ENCODE data around the gene MAGI2. TPM values are rescaled to one million over a fixed set of nuclear protein-coding genes. Genes with fewer than 3 reads are reported as not detected.

The MAGI2 gene
- total and polyA plus RNA-seq, 4 donors = 0.37 to 4.1 (median 1.4) TPM

DNA sequence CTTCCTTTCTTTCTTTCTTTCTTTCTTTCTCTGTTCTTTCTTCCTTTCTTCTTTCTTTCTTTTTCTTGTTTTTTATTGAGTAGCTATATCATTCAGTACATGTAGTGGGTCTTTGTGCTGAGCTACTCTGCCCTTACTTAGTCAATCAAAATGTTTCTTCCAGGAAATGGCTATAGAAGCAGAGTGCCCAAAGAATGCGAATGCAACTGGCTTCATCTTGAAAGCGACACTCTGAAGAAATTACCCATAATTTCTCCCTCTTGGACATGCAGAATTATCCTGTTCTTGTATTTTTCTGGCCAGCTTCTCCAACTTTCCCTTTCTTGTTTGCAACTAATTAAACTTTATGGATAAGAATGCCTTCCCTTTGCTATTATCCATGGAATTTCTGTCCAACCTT lies 441.5 kb downstream of the MAGI2 start:
- no peak overlapping the region for H3K27ac ChIP-seq (ENCODE audit: low read depth in 1 of 2, low read length in 2 of 2)
- no peak for DNase-seq (ENCODE audit: low spot score)
- no peak overlapping the region for H3K4me3 ChIP-seq (ENCODE audit: low read depth in 1 of 3, low read length in 3 of 3)
- no peaks in the 10 kb centered on the region for H3K36me3 ChIP-seq (ENCODE audit: control insufficient read depth in 4 of 4, insufficient read depth in 3 of 4, low read depth in 1 of 4, low read length in 3 of 4)
- WGBS = 87% methylated on average over 2 of the region's 2 CpGs
- no peaks in the 10 kb centered on the region for H3K27me3 ChIP-seq (ENCODE audit: control insufficient read depth in 4 of 4, insufficient read depth in 4 of 4, low read length in 3 of 4)
- TF ChIP-seq FOXA2 (IDR thresholded peaks at IDR 0.05) (no peak), SP1 (IDR thresholded peaks at IDR 0.05) (no peak), RXRA (IDR thresholded peaks at IDR 0.05) (no peak), HNF4A (conservative IDR thresholded peaks at IDR 0.05) (no peak), GABPA (IDR thresholded peaks at IDR 0.05 in 1 of 2, conservative IDR thresholded peaks at IDR 0.05 in 1 of 2) (no peak), TAF1 (conservative IDR thresholded peaks at IDR 0.05) (no peak), EGR1 (IDR thresholded peaks at IDR 0.05; ENCODE audit: low read depth in 2 of 2) (no peak)
- TF ChIP-seq, protein P1, sequence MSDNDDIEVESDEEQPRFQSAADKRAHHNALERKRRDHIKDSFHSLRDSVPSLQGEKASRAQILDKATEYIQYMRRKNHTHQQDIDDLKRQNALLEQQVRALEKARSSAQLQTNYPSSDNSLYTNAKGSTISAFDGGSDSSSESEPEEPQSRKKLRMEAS (IDR thresholded peaks at IDR 0.05) = no peak
- TF ChIP-seq, protein P2, sequence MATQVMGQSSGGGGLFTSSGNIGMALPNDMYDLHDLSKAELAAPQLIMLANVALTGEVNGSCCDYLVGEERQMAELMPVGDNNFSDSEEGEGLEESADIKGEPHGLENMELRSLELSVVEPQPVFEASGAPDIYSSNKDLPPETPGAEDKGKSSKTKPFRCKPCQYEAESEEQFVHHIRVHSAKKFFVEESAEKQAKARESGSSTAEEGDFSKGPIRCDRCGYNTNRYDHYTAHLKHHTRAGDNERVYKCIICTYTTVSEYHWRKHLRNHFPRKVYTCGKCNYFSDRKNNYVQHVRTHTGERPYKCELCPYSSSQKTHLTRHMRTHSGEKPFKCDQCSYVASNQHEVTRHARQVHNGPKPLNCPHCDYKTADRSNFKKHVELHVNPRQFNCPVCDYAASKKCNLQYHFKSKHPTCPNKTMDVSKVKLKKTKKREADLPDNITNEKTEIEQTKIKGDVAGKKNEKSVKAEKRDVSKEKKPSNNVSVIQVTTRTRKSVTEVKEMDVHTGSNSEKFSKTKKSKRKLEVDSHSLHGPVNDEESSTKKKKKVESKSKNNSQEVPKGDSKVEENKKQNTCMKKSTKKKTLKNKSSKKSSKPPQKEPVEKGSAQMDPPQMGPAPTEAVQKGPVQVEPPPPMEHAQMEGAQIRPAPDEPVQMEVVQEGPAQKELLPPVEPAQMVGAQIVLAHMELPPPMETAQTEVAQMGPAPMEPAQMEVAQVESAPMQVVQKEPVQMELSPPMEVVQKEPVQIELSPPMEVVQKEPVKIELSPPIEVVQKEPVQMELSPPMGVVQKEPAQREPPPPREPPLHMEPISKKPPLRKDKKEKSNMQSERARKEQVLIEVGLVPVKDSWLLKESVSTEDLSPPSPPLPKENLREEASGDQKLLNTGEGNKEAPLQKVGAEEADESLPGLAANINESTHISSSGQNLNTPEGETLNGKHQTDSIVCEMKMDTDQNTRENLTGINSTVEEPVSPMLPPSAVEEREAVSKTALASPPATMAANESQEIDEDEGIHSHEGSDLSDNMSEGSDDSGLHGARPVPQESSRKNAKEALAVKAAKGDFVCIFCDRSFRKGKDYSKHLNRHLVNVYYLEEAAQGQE (IDR thresholded peaks at IDR 0.05) = no peak
- no peaks in the 10 kb centered on the region for H3K9me3 ChIP-seq (ENCODE audit: control insufficient read depth in 4 of 4, low read length in 3 of 4)
- no peak overlapping the region for H3K9ac ChIP-seq (ENCODE audit: low read depth in 1 of 2, low read length in 2 of 2)
- no peaks in the 10 kb centered on the region for H3K4me1 ChIP-seq (ENCODE audit: control insufficient read depth in 4 of 4, insufficient read depth in 4 of 4, low read length in 3 of 4)

DNA sequence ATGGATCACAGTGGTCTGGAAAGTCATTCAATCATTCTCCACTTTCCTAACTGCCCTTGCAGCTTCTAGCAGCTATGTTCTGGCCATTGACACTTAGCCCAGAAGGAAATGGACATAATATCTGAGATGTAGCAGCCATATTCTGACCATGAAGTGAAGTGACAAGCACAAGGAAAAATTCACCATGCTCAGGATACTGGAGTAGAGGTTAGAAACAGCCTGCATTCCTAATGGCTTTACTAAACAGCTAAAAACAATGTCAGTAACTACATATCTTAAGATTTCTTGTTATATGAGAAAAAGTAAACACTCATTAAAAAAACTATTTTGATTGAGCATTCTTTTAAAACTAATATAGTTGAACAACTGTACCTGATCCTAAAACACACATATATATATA lies 443.8 kb downstream of the MAGI2 start:
- Histone ChIP-seq H3K27me3 (ENCODE audit: control insufficient read depth in 4 of 4, insufficient read depth in 4 of 4, low read length in 3 of 4) (no peaks in the 10 kb centered on the region), H3K4me1 (ENCODE audit: control insufficient read depth in 4 of 4, insufficient read depth in 4 of 4, low read length in 3 of 4) (no peaks in the 10 kb centered on the region), H3K27ac (ENCODE audit: low read depth in 1 of 2, low read length in 2 of 2) (no peak overlapping the region), H3K36me3 (ENCODE audit: control insufficient read depth in 4 of 4, insufficient read depth in 3 of 4, low read depth in 1 of 4, low read length in 3 of 4) (no peaks in the 10 kb centered on the region), H3K9ac (ENCODE audit: low read depth in 1 of 2, low read length in 2 of 2) (no peak overlapping the region), H3K4me3 (ENCODE audit: low read depth in 1 of 3, low read length in 3 of 3) (no peak overlapping the region), H3K9me3 (ENCODE audit: control insufficient read depth in 4 of 4, low read length in 3 of 4) (no peaks in the 10 kb centered on the region)
- no peak for DNase-seq (ENCODE audit: low spot score)
- TF ChIP-seq FOXA1 (IDR thresholded peaks at IDR 0.05) = no peak
- TF ChIP-seq, protein P3, sequence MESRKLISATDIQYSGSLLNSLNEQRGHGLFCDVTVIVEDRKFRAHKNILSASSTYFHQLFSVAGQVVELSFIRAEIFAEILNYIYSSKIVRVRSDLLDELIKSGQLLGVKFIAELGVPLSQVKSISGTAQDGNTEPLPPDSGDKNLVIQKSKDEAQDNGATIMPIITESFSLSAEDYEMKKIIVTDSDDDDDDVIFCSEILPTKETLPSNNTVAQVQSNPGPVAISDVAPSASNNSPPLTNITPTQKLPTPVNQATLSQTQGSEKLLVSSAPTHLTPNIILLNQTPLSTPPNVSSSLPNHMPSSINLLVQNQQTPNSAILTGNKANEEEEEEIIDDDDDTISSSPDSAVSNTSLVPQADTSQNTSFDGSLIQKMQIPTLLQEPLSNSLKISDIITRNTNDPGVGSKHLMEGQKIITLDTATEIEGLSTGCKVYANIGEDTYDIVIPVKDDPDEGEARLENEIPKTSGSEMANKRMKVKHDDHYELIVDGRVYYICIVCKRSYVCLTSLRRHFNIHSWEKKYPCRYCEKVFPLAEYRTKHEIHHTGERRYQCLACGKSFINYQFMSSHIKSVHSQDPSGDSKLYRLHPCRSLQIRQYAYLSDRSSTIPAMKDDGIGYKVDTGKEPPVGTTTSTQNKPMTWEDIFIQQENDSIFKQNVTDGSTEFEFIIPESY (IDR thresholded peaks at IDR 0.05) = no peak
- no peak for TF ChIP-seq NR2F2 (IDR thresholded peaks at IDR 0.05)
- TF ChIP-seq, protein P1 (IDR thresholded peaks at IDR 0.05) = no peak
- no peak for TF ChIP-seq RXRA (IDR thresholded peaks at IDR 0.05)
- TF ChIP-seq FOXA2 (IDR thresholded peaks at IDR 0.05) = no peak
- no peak for TF ChIP-seq GABPA (IDR thresholded peaks at IDR 0.05 in 1 of 2, conservative IDR thresholded peaks at IDR 0.05 in 1 of 2)
- TF ChIP-seq HNF4A (conservative IDR thresholded peaks at IDR 0.05) = no peak
- TF ChIP-seq, protein P4, sequence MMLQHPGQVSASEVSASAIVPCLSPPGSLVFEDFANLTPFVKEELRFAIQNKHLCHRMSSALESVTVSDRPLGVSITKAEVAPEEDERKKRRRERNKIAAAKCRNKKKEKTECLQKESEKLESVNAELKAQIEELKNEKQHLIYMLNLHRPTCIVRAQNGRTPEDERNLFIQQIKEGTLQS (IDR thresholded peaks at IDR 0.05) = no peak
- no peak for TF ChIP-seq TAF1 (conservative IDR thresholded peaks at IDR 0.05)
- TF ChIP-seq, protein P2 (IDR thresholded peaks at IDR 0.05) = no peak

Measured in liver (tissue), 9 donors.